ENCODE results near the gene PAX8.

PAX8 gene

GRCh38 chr2:113176696-113177355 is 101.9 kb downstream of the PAX8 start:
- DNase-seq (ENCODE audit: low read depth in 1 of 2, low spot score in 1 of 2) = no peak
- Histone ChIP-seq H3K27me3 (ENCODE audit: insufficient read depth, poor library complexity, severe bottlenecking) (no peaks in the 10 kb centered on the region), H3K4me3 (replicated peaks; ENCODE audit: insufficient read depth, low read length) (no peak overlapping the region), H3K27ac (replicated peaks) (no peak overlapping the region)
- TF ChIP-seq CTCF (IDR thresholded peaks at IDR 0.05; ENCODE audit: insufficient read depth, low read length) (no peak), REST (IDR thresholded peaks at IDR 0.05; ENCODE audit: insufficient replicate concordance, low read depth) (no peak), GABPA (IDR thresholded peaks at IDR 0.05; ENCODE audit: low read depth) (no peak), POLR2AphosphoS5 (IDR thresholded peaks at IDR 0.05; ENCODE audit: low read depth) (no peak), SPI1 (IDR thresholded peaks at IDR 0.05; ENCODE audit: borderline replicate concordance, low read depth) (no peak)

GRCh38 chr2:113175736-113176695 is 102.7 kb downstream of the PAX8 start:
- Histone ChIP-seq H3K27me3 (ENCODE audit: insufficient read depth, poor library complexity, severe bottlenecking) (no peaks in the 10 kb centered on the region), H3K27ac (replicated peaks) (peak overlapping the region; percentile 88), H3K4me3 (replicated peaks; ENCODE audit: insufficient read depth, low read length) (peak overlapping the region; percentile 85)
- no peak for DNase-seq (ENCODE audit: low read depth in 1 of 2, low spot score in 1 of 2)
- no peak for TF ChIP-seq REST (IDR thresholded peaks at IDR 0.05; ENCODE audit: insufficient replicate concordance, low read depth)

- TF ChIP-seq REST (IDR thresholded peaks at IDR 0.05; ENCODE audit: insufficient replicate concordance, low read depth) (no peak), POLR2AphosphoS5 (IDR thresholded peaks at IDR 0.05; ENCODE audit: low read depth) (no peak), SPI1 (IDR thresholded peaks at IDR 0.05; ENCODE audit: borderline replicate concordance, low read depth) (no peak), GABPA (IDR thresholded peaks at IDR 0.05; ENCODE audit: low read depth) (no peak), CTCF (IDR thresholded peaks at IDR 0.05; ENCODE audit: insufficient read depth, low read length) (no peak)
- Histone ChIP-seq H3K4me3 (replicated peaks; ENCODE audit: insufficient read depth, low read length) (peak overlapping the region; percentile 85), H3K27me3 (ENCODE audit: insufficient read depth, poor library complexity, severe bottlenecking) (no peaks in the 10 kb centered on the region), H3K27ac (replicated peaks) (peak overlapping the region; percentile 88)
- peak in 1 of 2 experiments; percentile 30 for DNase-seq (ENCODE audit: low read depth in 1 of 2, low spot score in 1 of 2)
Measured at GRCh38 chr2:113175042-113175628, 103.6 kb downstream of the PAX8 start.
